H1 (cell line): ENCODE measurements around the gene H6PD. TPM values are rescaled to one million over a fixed set of nuclear protein-coding genes. Genes with fewer than 3 reads are reported as not detected.

Source experiments
- CTCF ChIA-PET: fragments of 300-600 bp; sonication (Branson Sonifier 250); formaldehyde crosslinking; loops from one replicate; lab custom pipeline; 2021; ENCODE audit not compliant: partially characterized antibody; lab: Charles Lee
- POLR2A ChIA-PET: fragments of 300-600 bp; sonication (Branson Sonifier 250); formaldehyde crosslinking; loops from one replicate; lab custom pipeline; 2021; ENCODE audit warnings: inconsistent platforms; ENCODE audit not compliant: partially characterized antibody; lab: Charles Lee
- DNase-seq, 2 experiments: peaks; one replicate each; pipeline versions ENCODE4 v3.0.0 to v3.0.0-alpha.2; 2010 to 2022; ENCODE audit warnings: low spot score in 2 of 2, low read depth in 1 of 2, mixed read lengths in 1 of 2
- FAIRE-seq: peaks from 2 replicates; lab custom pipeline; 2011; peaks lifted over from hg19 to GRCh38; lab: Jason Lieb, UNC
- H2AFZ ChIP-seq: 2 replicates; pipeline ENCODE4 v1.8.1; 2012; ENCODE audit warnings: low read length, inconsistent platforms
- H2AK5ac ChIP-seq: 2 replicates; pipeline ENCODE4 v1.6.1; 2013; ENCODE audit warnings: low read depth, low read length
- H2BK120ac ChIP-seq: replicated peaks from 2 replicates; pipeline ENCODE3; 2013; ENCODE audit warnings: low read depth, low read length, inconsistent platforms
- H2BK12ac ChIP-seq: 2 replicates; pipeline ENCODE4 v1.6.1; 2013; ENCODE audit warnings: low read depth, low read length
- H2BK15ac ChIP-seq: 2 replicates; pipeline ENCODE4 v1.6.1; 2013; ENCODE audit warnings: low read length
- H2BK20ac ChIP-seq: 2 replicates; pipeline ENCODE4 v1.6.1; 2013; ENCODE audit warnings: low read length
- H2BK5ac ChIP-seq: 2 replicates; pipeline ENCODE4 v1.6.1; 2013; ENCODE audit warnings: low read depth, low read length
- H3K14ac ChIP-seq: 2 replicates; pipeline ENCODE4 v1.6.1; 2013; ENCODE audit warnings: inconsistent platforms; ENCODE audit not compliant: insufficient read length
- H3K18ac ChIP-seq: 2 replicates; pipeline ENCODE4 v1.6.1; 2013; ENCODE audit warnings: low read length; ENCODE audit errors: extremely low read depth
- H3K23ac ChIP-seq: 2 replicates; pipeline ENCODE4 v1.6.1; 2013; ENCODE audit warnings: inconsistent platforms; ENCODE audit not compliant: insufficient read length
- H3K23me2 ChIP-seq: 2 replicates; pipeline ENCODE4 v1.6.1; 2013; ENCODE audit warnings: low read depth, low read length
- H3K27ac ChIP-seq: 2 replicates; pipeline ENCODE4 v1.6.1; 2011; ENCODE audit warnings: low read depth, low read length, inconsistent platforms
- H3K27me3 ChIP-seq, 4 experiments: replicated peaks in 1 of 4; 1 replicate in 1 of 4; 2 replicates in 3 of 4; pipeline versions ENCODE4 v1.6.1 to v1.8.1; 2011 to 2013; ENCODE audit warnings: low read length in 3 of 4, mild to moderate bottlenecking in 3 of 4, inconsistent platforms in 2 of 4, mixed read lengths in 2 of 4, moderate library complexity in 1 of 4; ENCODE audit not compliant: control insufficient read depth in 3 of 4, insufficient read depth in 3 of 4; ENCODE audit errors: extremely low read depth in 1 of 4
- H3K36me3 ChIP-seq, 4 experiments: 2 replicates each; pipeline versions ENCODE4 v1.6.1 to v1.8.1; 2011 to 2013; ENCODE audit warnings: mild to moderate bottlenecking in 4 of 4, low read length in 3 of 4, moderate library complexity in 2 of 4, control low read depth in 1 of 4, inconsistent platforms in 1 of 4; ENCODE audit not compliant: insufficient read depth in 4 of 4, control insufficient read depth in 2 of 4
- H3K4ac ChIP-seq: replicated peaks from 2 replicates; pipeline ENCODE3; 2013; ENCODE audit warnings: low read length, low read depth, mixed read lengths, inconsistent platforms; ENCODE audit not compliant: insufficient read length
- H3K4me1 ChIP-seq, 4 experiments: replicated peaks in 1 of 4; 1 replicate in 1 of 4; 2 replicates in 3 of 4; pipeline versions ENCODE4 v1.6.1 to v1.8.1; 2011 to 2013; ENCODE audit warnings: low read length in 3 of 4, inconsistent platforms in 2 of 4, mixed read lengths in 1 of 4; ENCODE audit not compliant: insufficient read depth in 4 of 4, control insufficient read depth in 3 of 4
- H3K4me2 ChIP-seq, 2 experiments: 2 replicates each; pipeline versions ENCODE4 v1.6.1 to v1.8.1; 2011 to 2013; ENCODE audit warnings: low read depth in 2 of 2, low read length in 2 of 2, control low read depth in 1 of 2, inconsistent platforms in 1 of 2, mild to moderate bottlenecking in 1 of 2; ENCODE audit not compliant: insufficient read depth in 1 of 2
- H3K4me3 ChIP-seq, 4 experiments: fragments of 200-600, 300-600 bp in 1 of 4; sonication (generic), shearing (Covaris generic), sonication (Bioruptor Twin) in 1 of 4; 2 replicates each; pipeline versions ENCODE4 v1.5.1 to v1.8.1; 2011 to 2016; ENCODE audit warnings: low read length in 4 of 4, low read depth in 3 of 4, control low read depth in 2 of 4, inconsistent platforms in 2 of 4, mild to moderate bottlenecking in 2 of 4, mixed read lengths in 1 of 4, moderate library complexity in 1 of 4; ENCODE audit not compliant: insufficient read depth in 2 of 4; ENCODE audit errors: extremely low read depth in 1 of 4
- H3K56ac ChIP-seq: replicated peaks from 2 replicates; pipeline ENCODE3; 2013; ENCODE audit warnings: low read depth, mild to moderate bottlenecking, mixed read lengths, low read length, inconsistent platforms; ENCODE audit not compliant: insufficient read length
- H3K79me1 ChIP-seq: 2 replicates; pipeline ENCODE4 v1.6.1; 2013; ENCODE audit warnings: low read depth, low read length, control low read depth
- H3K79me2 ChIP-seq, 2 experiments: 2 replicates each; pipeline versions ENCODE4 v1.6.1 to v1.8.1; 2012 to 2013; ENCODE audit warnings: low read length in 2 of 2, mild to moderate bottlenecking in 2 of 2, inconsistent platforms in 1 of 2; ENCODE audit not compliant: insufficient read depth in 2 of 2, control insufficient read depth in 1 of 2
- H3K9ac ChIP-seq, 4 experiments: replicated peaks in 1 of 4; 1 replicate in 1 of 4; 2 replicates in 3 of 4; pipeline versions ENCODE4 v1.6.1 to v1.8.1; 2011 to 2013; ENCODE audit warnings: low read depth in 3 of 4, low read length in 3 of 4, control low read depth in 2 of 4, mild to moderate bottlenecking in 2 of 4, moderate library complexity in 2 of 4, inconsistent platforms in 1 of 4; ENCODE audit errors: extremely low read depth in 1 of 4
- H3K9me3 ChIP-seq, 2 experiments: 2 replicates each; pipeline versions ENCODE4 v1.6.1 to v1.8.1; 2012 to 2013; ENCODE audit warnings: mild to moderate bottlenecking in 2 of 2, moderate library complexity in 2 of 2, control low read depth in 1 of 2, inconsistent platforms in 1 of 2, low read depth in 1 of 2, low read length in 1 of 2, mixed read lengths in 1 of 2; ENCODE audit not compliant: insufficient read depth in 2 of 2
- H4K20me1 ChIP-seq, 2 experiments: replicated peaks in 1 of 2; 2 replicates each; pipeline versions ENCODE3 to v1.8.1; 2011 to 2013; ENCODE audit warnings: inconsistent platforms in 2 of 2, low read length in 2 of 2, mild to moderate bottlenecking in 1 of 2; ENCODE audit not compliant: insufficient read depth in 2 of 2, control insufficient read depth in 1 of 2
- H4K5ac ChIP-seq: 2 replicates; pipeline ENCODE4 v1.6.1; 2013; ENCODE audit warnings: low read length, low read depth, mixed read lengths, inconsistent platforms; ENCODE audit not compliant: insufficient read length
- H4K8ac ChIP-seq: 2 replicates; pipeline ENCODE4 v1.8.0; 2013; ENCODE audit warnings: mild to moderate bottlenecking, moderate library complexity, low read length, inconsistent platforms; ENCODE audit not compliant: insufficient read depth; ENCODE audit errors: extremely low read depth
- H4K91ac ChIP-seq: replicated peaks from 2 replicates; pipeline ENCODE3; 2013; ENCODE audit warnings: low read length, mixed read lengths, inconsistent platforms; ENCODE audit not compliant: insufficient read length
- ATF2 ChIP-seq: IDR thresholded peaks from 2 replicates; pipeline ENCODE4 v1.6.1; 2012; ENCODE audit warnings: low read length, inconsistent platforms
- BACH1 ChIP-seq: IDR thresholded peaks from 2 replicates; pipeline ENCODE4 v1.6.1; 2012; ENCODE audit warnings: low read length, improper control_type of control experiment
- BCL11A ChIP-seq, 2 experiments: IDR thresholded peaks; one replicate each; pipeline ENCODE4 v1.6.1; 2011; ENCODE audit warnings: low read depth in 2 of 2, low read length in 2 of 2, mild to moderate bottlenecking in 2 of 2
- CBX8 ChIP-seq: fragments of 300-800, 300-1000 bp; sonication (generic); IDR thresholded peaks from 2 replicates; pipeline ENCODE4 v1.7.1; 2016; ENCODE audit warnings: low read depth, low read length, borderline replicate concordance
- GABPA ChIP-seq: IDR thresholded peaks from 2 replicates; pipeline ENCODE4 v1.6.1; 2011; ENCODE audit warnings: mild to moderate bottlenecking, low read length, moderate library complexity, borderline replicate concordance; ENCODE audit not compliant: insufficient read depth
- HDAC6 ChIP-seq: IDR thresholded peaks from one replicate; pipeline ENCODE4 v1.7.1; 2012; ENCODE audit warnings: low read depth, mild to moderate bottlenecking, inconsistent platforms, low read length, moderate library complexity
- KDM5A ChIP-seq: fragments of 200-600 bp; IDR thresholded peaks from 2 replicates; pipeline ENCODE4 v1.7.1; 2012; ENCODE audit warnings: mild to moderate bottlenecking, low read length, inconsistent platforms, mixed read lengths
- NANOG ChIP-seq: IDR thresholded peaks from 2 replicates; pipeline ENCODE4 v1.6.1; 2011; ENCODE audit warnings: low read length, low read depth, mild to moderate bottlenecking, inconsistent platforms; ENCODE audit not compliant: insufficient read depth, poor library complexity, severe bottlenecking
- SRF ChIP-seq: IDR thresholded peaks from 2 replicates; pipeline ENCODE4 v1.6.1; 2011; ENCODE audit warnings: mild to moderate bottlenecking, low read depth, low read length, moderate library complexity
- TAF7 ChIP-seq: optimal IDR thresholded peaks from 2 replicates; pipeline ENCODE3; 2011; ENCODE audit warnings: low read depth, mild to moderate bottlenecking, inconsistent platforms, low read length, moderate library complexity, borderline replicate concordance
- ZNF274 ChIP-seq: IDR thresholded peaks from 2 replicates; pipeline ENCODE4 v1.7.0; 2012; ENCODE audit warnings: low read length, borderline replicate concordance; ENCODE audit errors: extremely low read depth
- WGBS, 2 experiments: shearing (Covaris generic) in 1 of 2; methylation state at CpG; one replicate each; pipeline versions ENCODE4 v1.1.6 to v1.1.7; 2013 to 2015; ENCODE audit warnings: low lambda C conversion rate in 2 of 2, mixed read lengths in 2 of 2, inconsistent platforms in 1 of 2, low coverage in 1 of 2, missing lambda C conversion rate in 1 of 2; ENCODE audit not compliant: insufficient replicate concordance in 2 of 2, insufficient coverage in 1 of 2, insufficient read length in 1 of 2; ENCODE audit errors: extremely low coverage in 1 of 2, missing lambda C conversion rate in 1 of 2; 5-methylcytosine and 5-hydroxymethylcytosine counted together
- polyA plus RNA-seq, 7 experiments: library from polyadenylated mRNA; depleted of rRNA in 3 of 7; stranded (reverse) in 5 of 7; unstranded in 2 of 7; fragments of >200 nt in 5 of 7; fragments of 200-250 nt in 2 of 7; gene quantifications; 1 replicate in 5 of 7; 2 replicates in 1 of 7; 4 replicates in 1 of 7; pipeline versions ENCODE4 v1.2.1 to v1.2.3, GENCODE V29; 2011 to 2013; ENCODE audit warnings: missing spikeins in 2 of 7, mixed read lengths in 2 of 7
- total RNA-seq: library from RNA; stranded (reverse); fragmentation: NEBNext Ultra II Directional; extraction: Animal tissue kit (Norgen Biotek cat#: 25700); gene quantifications from 2 replicates; pipeline ENCODE4 v1.2.1, GENCODE V29; 2021

The H6PD gene
- total and polyA plus RNA-seq, 2 of the 8 experiments (the other 6 are each of a cell fraction or from before 2014, with no cell fraction given): 3.6 to 3.8 TPM

- H3K9ac ChIP-seq: no peak overlapping the region; a peak in 1 of 7 replicates
- ChIA-PET CTCF (interaction anchor here (0.7 to 12.2 kb wide), 8 partner anchors 8 to 477 kb away, joined by 3 to 127 read pairs (median 4); partner anchors contain the start of gene H6PD), POLR2A (interaction anchor here (0.8 to 1.1 kb wide), 2 partner anchors 13 to 379 kb away, joined by 3 read pairs; no protein-coding TSS in a partner anchor)
- H3K79me2 ChIP-seq: no peaks in the 10 kb centered on the region
- H3K4me3 ChIP-seq: no peak overlapping the region
- H3K14ac ChIP-seq: no peak overlapping the region
- H2AK5ac ChIP-seq: no peak overlapping the region
- no peak overlapping the region for H4K91ac ChIP-seq
- FAIRE-seq: no peak
- H3K56ac ChIP-seq: no peak overlapping the region
- H3K36me3 ChIP-seq: no peaks in the 10 kb centered on the region
- no peak overlapping the region for H4K5ac ChIP-seq
- peaks cover 5 to 16% (median 13%) of the 10 kb centered on the region in 4 experiments; a peak in 6 of 7 replicates for H3K4me1 ChIP-seq
- no peaks in the 10 kb centered on the region for H3K9me3 ChIP-seq
- no peaks in the 10 kb centered on the region for H3K79me1 ChIP-seq
- no peak overlapping the region for H3K23ac ChIP-seq
- no peak overlapping the region for H2BK15ac ChIP-seq
- H3K27me3 ChIP-seq: no peaks in the 10 kb centered on the region; a peak in 1 of 7 replicates
- no peaks in the 10 kb centered on the region for H4K20me1 ChIP-seq
- H2BK120ac ChIP-seq: no peak overlapping the region
- H2AFZ ChIP-seq: no peak overlapping the region
- H3K4me2 ChIP-seq: no peak overlapping the region
- no peak overlapping the region for H4K8ac ChIP-seq
- no peak for DNase-seq
- no peaks in the 10 kb centered on the region for H3K23me2 ChIP-seq
- no peak overlapping the region for H3K27ac ChIP-seq
- H2BK5ac ChIP-seq: no peak overlapping the region
- 94% methylated on average over 8 of the region's 9 CpGs; no CpG with 5 or more reads in 1 of the 2 experiments for WGBS, 2 experiments
- no peak overlapping the region for H2BK12ac ChIP-seq
- H3K18ac ChIP-seq: no peak overlapping the region
- no peak overlapping the region for H2BK20ac ChIP-seq
- no peak overlapping the region for H3K4ac ChIP-seq
- no peak for TF ChIP-seq NANOG
- TF ChIP-seq ZNF274: no peak
- no peak for TF ChIP-seq ATF2
- TF ChIP-seq GABPA: no peak
- TF ChIP-seq BCL11A (IDR thresholded peaks at IDR 0.05; ENCODE audit: low read depth in 2 of 2, low read length in 2 of 2): no peak
- no peak for TF ChIP-seq CBX8
- TF ChIP-seq BACH1: no peak
- TF ChIP-seq SRF: no peak
- TF ChIP-seq KDM5A: no peak
- no peak for TF ChIP-seq TAF7
- TF ChIP-seq HDAC6: no peak
These were observed 8.6 kb downstream of the H6PD start for GRCh38 chr1:9243066-9243739.
